ENCODE results near the gene EXOC6B.

DNA sequence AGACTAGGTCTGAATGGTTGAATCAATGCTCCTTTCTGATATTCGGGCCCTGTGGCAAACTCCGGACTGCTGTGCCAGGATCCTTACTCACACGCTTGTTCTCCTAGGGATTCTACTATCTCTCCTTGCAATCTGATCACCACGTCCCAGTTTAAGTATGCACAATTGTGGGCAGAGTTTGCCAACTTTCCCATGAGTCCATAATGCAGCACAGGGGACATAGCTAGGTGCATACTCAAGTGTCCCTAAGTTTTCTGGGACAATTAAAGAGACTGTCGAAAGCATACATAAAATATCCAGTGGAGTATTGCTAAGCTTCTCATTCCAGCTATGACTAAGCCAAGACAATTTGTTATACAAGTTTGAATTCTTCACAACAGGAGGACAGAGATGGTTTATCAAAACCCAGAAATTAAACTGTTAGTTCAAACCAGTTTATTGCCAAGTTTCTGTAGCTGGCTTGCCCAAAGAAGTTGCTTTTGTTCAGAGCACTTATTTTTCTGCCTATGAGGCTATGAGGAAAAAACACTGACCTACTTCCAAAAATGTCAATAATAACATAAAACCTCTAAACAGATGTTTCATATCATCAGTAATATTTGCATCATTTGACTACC is 136.1 kb downstream of the EXOC6B start:
- TF ChIP-seq CTCF (IDR thresholded peaks at IDR 0.05; ENCODE audit: borderline replicate concordance, extremely low read depth, low read length, poor library complexity, severe bottlenecking) (no peak), EZH2 (IDR thresholded peaks at IDR 0.05; ENCODE audit: borderline replicate concordance, low read depth, low read length, severe bottlenecking) (no peak)
